Skin epidermis (tissue), 12 donors: Measurements from ENCODE around the gene IL15RA.
A peak's percentile ranks its signal among the peaks of the same experiment; 100 is the strongest.
"Not testable (repeated sequence)": the region's sequence is repeated elsewhere in the genome, so short reads cannot be mapped to it uniquely, and the experiment has no call there.

Experiments
- H3K27ac ChIP-seq, 21 experiments: fragments of 200-600 bp; sonication (generic) in 11 of 21; one replicate each; pipeline ENCODE4 v1.5.0; 2020; ENCODE audit warnings: mild to moderate bottlenecking in 3 of 21, inconsistent platforms in 2 of 21, moderate library complexity in 2 of 21
- H3K4me3 ChIP-seq, 7 experiments: fragments of 200-600 bp; sonication (generic) in 2 of 7; one replicate each; pipeline ENCODE4 v1.5.0; 2020; ENCODE audit warnings: inconsistent platforms in 2 of 7, mild to moderate bottlenecking in 2 of 7, moderate library complexity in 1 of 7

Gene IL15RA

DNA sequence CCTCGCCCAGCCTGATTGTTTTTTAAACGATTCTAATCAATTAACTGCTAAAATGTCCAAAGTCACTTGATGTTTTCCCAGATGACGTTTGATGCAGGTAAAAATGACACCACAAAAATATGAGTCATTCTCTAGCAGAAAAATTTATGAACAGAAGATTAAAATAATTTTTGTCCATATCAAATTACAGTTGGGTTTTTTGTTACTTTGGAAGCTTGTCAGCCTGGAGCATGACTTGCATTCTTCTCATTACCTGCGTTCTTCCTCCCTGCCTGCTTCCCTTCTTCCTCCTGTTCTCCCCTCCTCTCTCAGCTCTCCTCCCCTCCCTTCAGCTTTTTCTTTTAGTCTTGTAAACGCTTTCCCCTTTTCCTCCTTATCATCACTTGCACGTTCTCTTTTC, 18.7 kb downstream of the IL15RA start:
- no peak overlapping the region for H3K4me3 ChIP-seq
- H3K27ac ChIP-seq, result no peak overlapping the region

DNA sequence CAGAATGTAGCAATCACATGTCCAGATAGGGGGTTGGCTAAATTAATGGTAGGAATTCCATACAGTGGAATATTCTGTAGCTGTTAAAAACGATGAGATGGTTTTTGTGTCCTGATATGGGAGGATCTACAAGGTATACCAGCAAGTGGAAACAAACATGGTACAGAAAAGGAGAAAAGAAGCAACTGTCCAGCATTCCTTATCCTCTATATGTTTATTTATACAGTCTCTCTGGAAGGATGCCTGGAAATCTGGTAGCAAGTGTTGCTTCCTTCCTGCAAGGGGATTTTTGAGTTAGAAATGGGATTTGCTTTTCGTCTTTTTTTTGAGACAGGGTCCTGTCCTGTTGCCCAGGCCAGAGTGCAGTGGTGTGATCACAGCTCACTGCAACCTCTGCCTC, 19.3 kb downstream of the IL15RA start:
- Histone ChIP-seq H3K4me3 (no peak overlapping the region), H3K27ac (no peak overlapping the region)

DNA sequence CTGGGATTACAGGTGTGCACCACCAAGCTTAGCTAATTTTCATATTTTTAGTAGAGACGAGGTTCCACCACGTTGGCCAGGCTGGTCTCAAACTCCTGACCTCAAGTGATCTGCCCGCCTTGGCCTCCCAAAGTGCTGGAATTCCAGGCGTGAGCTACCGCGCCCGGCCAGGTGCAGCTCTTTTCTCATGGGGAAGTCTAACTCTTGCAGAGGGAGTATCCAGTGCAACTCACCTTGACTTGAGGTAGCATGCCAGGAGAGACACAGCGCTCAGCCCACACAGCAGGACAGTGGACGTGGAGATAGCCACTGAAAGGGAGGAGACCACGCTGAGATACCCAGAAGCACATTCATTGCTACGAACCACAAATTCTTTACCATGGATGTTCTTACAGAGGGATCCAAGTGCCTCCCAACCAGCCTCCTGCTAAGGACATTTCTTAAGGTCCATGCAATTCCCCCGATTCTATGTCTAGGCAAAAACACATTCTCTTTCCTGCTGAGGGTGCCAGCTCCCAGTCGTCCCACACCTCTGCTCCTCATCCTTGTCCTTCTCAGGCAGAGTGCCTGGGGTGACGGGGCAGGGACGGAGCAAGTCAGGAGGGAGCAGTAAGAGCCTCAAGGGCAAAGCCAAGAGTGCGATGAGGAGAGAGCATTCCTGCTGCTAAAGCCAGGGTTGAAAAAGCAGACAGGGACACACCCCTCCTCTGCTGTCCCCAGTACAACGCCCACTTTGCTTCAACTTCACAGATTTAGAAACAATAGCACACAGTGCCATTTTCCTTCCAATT, 21.0 kb downstream of the IL15RA start:
- no peak overlapping the region for H3K27ac ChIP-seq

DNA sequence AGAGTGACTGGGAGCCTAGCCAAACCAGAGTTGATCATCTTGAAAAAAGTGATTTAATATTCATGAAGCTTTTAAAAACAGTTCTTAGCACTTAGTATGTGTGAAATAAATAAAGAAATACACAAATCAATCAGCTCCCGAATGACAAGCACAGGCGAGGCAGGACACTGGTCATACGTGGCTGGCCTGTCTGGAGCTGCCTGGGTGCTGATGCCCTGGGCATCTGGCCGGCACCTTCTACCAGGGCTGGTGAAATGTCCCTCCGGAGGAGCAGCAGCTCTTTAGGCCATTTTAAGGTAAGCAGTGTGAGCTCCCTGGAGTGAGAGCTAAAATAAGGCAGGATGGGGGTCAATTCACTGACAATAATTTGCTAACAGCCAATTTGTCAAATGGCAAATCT, 23.7 kb downstream of the IL15RA start:
- Histone ChIP-seq H3K27ac (no peak overlapping the region), H3K4me3 (no peak overlapping the region)

More for the DNA sequence above, 21.0 kb downstream of the IL15RA start:
- no peak overlapping the region for H3K4me3 ChIP-seq

DNA sequence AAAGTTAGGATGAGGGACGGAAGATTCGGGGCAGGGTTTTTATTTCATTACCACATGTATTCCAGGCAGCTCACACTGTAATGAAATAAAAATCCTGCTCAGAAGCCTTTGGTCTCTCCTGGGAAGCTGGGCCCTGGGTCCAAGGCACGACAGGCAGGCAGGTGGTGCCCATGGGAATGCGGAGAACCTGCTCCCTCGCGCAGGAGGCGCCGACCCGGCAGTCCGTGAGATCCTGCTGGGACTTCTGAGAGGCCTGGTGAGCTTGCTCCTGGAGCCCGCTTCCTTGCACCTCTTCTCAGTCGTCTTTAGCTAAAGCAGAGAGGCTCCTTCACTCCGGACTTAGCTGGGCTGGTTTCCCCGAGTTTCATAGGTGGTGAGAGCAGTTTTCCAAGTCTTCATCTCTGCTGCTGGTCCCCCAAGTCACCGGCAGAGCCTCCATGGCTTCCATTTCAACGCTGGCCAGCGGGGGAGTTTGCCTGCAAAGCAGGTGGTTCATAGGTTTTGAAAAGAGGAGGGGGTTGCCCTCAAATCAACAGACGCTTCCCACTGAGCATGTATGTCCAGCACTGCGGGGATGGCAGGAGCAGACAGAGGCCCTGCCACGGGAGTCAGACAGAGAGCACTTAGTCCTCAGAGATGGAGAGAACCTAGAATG, 24.5 kb downstream of the IL15RA start:
- Histone ChIP-seq H3K4me3 (no peak overlapping the region), H3K27ac (peak overlapping the region in 2 of 21 experiments; percentile 26 to 32)

DNA sequence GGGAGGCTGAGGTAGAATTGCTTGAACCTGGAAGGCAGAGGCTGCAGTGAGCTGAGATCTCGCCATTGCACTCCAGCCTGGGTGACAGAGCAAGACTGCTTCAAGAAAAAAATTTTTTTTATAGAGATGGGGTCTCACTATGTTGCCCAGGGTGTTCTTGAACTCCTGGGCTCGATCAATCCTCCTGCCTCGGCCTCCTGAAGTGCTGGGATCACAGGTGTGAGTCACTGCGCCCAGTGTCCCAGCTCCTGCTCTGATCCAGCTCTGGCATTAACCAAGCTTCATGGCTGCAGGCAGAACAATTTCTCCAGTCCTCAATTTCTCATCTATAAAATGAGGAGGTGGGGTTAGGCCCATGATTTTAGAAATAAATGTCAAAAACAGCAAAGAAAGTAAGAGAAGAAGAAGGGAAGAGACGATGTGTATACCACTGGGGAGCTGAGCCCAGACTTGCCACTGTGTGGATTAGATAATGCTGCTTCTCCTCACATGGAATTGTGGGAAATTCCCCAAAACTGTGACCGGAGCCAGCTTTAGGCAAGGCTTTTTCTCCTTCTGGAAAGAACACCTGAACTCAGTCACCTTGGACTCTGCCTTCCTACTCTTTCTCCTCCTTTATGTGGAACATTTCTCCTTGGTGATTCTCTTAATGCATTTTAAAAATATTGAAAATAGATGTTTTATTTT, 25.5 kb downstream of the IL15RA start:
- H3K27ac ChIP-seq, result peak overlapping the region in 2 of 21 experiments; percentile 6 to 34
- no peak overlapping the region for H3K4me3 ChIP-seq

DNA sequence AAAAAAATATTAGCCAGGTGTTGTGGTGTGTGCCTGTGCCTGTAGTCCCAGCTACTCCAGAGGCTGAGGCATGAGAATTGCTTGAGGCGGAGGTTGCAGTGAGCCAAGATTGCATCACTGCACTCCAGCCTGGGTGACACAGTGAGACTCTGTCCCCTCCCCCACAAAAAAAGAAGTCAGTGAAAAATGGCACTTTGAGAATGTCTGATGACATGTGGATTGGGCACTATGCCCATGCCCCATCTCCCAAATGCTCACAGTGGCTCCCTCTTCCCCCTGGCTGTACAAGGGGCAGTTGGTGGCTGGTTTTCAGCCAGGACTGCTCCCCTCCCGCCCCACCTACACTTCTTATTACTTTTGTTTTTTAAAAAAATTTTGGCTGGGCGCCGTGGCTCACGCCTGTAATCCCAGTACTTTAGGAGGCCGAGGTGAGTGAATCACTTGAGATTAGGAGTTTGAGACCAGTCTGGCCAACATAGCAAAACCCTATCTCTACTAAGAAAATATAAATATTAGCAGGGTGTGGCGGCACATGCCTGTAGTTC, 26.1 kb downstream of the IL15RA start:
- no peak overlapping the region for H3K4me3 ChIP-seq
- H3K27ac ChIP-seq, result peak overlapping the region in 2 of 21 experiments; percentile 6 to 34

DNA sequence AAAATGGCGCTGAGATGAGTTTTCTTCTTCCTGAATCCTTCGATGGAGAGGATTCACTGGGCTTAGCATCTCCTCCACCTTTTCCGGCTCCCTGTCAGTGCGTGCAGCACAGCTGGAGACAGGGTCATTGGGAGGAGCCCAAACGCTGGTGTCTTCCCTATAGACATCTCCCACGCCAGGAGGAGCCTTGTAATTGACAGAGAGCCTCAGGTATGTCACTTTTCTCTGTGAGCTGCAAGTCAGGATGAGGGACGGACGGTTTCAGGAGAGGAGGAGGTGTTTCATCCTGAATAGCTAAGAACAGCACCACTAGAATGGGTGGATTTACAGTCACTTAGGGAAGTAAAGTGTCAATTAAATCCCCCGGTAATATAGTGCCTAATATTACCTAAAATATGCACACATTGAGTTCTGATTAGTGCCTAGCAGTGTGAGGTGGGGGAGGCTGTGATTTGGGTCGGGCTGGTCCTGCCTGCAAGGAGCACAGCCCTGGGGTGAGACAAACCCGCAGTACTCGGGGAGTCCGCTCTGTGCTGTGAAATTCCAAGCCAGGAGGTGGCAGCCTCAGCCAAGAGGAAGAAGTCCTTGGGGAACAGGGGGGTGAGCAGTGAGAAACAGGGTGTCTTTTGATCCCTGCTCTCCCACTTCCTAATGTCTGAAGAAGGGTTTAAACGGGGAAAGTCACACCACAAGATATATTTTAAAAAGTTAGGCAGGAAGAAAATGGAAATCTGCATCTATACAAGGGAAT, 28.2 kb downstream of the IL15RA start:
- peak overlapping the region in 1 of 21 experiments; percentile 7 for H3K27ac ChIP-seq
- H3K4me3 ChIP-seq, result no peak overlapping the region

DNA sequence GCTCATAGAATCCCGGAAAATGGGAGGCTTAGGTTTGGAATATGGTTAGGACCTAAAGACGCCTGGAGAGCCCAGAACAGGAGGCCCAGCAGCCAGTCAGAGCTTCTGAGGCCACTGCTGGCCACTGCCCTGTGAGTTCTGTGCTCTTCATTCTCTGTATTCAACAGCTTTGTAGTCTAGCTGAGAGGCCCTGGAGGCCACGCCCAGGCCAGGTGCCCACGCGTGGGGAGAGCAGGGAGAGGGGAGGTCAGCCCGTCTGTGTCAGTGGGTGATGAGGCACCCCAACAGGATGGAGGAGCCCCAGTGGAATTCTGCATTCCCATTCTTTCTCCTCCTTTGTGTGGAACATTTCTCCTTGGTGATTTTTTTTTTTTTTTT, 29.1 kb downstream of the IL15RA start:
- Histone ChIP-seq H3K27ac (no peak overlapping the region), H3K4me3 (no peak overlapping the region)

DNA sequence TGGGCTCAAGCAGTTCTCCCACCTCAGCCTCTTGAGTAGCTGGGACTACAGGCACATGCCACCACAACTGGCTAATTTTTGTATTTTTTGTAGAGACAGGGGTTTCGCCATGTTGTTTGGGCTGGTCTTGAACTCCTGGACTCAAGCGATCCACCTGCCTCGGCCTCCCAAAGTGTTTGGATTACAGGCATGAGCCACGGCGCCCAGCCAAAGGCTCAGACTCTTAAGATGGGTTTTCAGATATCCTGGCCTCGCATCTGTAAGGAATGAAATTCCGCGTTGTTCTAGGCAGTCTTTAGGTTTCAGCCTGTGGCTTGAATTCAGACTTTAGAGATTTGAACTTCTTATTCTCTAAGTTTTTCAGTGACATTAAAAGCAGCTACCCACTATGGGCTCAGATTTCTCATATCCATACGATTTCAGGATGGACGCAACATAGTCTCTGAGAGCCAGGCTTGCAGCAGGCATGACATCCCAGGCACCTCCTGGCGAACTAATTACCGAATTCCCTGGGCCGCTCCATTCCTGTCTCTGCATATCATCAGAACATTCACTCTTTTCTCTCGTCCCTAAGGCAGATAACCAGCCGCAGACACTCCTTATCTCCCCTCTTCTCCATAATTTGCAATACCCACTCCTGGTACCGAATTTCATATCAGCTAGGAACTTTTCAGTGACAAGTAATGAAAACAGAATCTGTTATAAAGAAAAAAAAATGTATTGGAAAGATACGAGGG, 29.7 kb downstream of the IL15RA start:
- H3K4me3 ChIP-seq, result no peak overlapping the region
- H3K27ac ChIP-seq, result peak overlapping the region in 3 of 21 experiments; percentile 31 to 82 (median 60)

DNA sequence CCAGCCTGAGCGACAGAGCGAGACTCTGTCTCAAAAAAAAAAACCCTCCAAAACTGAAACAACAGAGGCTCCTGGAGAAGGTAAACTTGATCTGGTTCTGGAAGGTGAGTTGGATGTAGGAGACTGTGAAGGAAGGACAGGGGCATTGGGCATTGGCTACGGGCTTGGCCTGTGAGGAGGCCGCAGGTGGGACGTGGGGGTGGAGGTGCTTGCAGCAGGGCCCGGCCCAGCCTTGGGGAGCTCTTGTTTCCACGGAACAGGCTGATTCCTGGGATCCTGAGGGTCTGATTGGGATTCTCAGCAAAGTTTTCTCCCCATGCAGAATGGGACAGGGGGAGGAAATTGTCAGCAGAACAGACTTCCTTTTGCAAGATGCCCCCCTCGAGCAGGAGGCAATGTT, 30.6 kb downstream of the IL15RA start:
- Histone ChIP-seq H3K4me3 (no peak overlapping the region), H3K27ac (peak overlapping the region in 13 of 21 experiments; percentile 15 to 93 (median 84))

DNA sequence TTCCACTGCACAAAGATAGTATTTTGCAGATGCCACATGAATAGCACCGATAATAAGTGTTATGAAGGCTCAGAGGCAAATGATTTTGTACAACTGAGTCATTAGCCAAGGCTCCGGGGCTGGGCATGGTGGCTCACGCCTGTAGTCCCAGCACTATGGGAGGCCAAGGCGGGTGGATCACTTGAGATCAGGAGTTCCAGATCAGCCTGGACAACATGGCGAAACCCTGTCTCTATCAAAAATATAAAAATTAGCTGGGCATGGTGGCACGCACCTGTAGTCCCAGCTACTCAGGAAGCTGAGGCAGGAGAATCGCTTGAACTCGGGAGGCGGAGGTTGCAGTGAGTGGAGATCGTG, 30.9 kb downstream of the IL15RA start:
- peak overlapping the region in 19 of 21 experiments; percentile 56 to 93 (median 83) for H3K27ac ChIP-seq

DNA sequence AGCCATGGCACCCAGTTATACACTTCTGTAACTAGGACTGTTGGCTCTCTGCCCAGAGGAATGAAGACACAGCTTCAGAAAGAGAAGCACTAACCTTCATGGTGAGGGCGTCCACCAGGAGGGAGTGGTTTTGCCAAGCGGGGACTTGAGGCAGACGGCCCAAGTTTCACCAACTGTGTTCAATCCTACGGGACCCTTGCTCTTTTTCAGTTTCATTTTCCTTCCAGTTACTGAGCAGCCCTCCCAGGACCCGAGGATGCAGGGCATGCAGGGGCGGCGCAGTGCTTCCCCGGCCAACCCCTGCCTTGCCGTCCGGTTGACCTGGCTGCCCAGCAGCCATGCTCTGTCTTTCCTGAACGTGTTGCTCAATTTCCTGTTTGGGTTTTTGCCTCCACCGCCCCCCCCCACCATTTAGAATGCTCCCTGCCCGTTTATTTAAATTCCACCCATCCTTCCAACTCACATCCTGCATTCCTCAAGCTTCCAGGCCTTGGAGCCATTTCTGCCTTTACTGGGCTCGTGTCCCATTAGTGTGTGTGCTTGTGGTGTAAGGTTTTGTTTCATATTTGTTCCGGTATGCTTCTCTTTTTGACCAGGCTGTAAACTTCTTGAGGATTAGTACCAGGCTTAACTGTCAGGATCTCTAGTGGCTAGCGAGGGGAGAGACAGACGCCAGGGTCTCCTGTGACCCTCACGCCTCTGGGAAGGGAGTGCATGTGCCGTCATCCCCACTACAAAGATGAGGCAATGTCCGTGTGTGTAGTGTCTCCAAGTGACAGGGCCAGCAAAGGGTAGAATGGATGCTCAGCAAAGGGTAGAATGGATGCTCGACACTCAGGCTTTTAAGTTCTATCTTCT, 31.6 kb downstream of the IL15RA start:
- Histone ChIP-seq H3K4me3 (peak overlapping the region in 6 of 7 experiments; percentile 1 to 18 (median 8)), H3K27ac (peak overlapping the region; percentile 49 to 93 (median 82))

More for the DNA sequence above, 30.9 kb downstream of the IL15RA start:
- not testable (repeated sequence) for H3K4me3 ChIP-seq

DNA sequence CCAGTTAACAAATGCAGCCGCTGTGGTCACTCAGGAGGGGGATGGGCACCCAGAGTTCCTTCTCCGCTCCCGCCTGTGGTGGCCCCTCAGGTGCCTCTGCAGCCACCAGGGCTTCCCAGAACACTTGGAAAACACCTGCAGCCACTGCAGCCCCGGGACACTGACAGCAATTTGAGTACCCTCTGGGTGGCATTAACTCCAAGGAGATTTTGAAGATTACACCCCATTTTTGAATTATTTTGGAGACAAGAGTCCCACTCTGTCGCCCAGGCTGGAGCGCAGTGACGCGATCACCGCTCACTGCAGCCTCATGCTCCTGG, 32.2 kb downstream of the IL15RA start:
- peak overlapping the region in 4 of 7 experiments; percentile 1 to 18 (median 16) for H3K4me3 ChIP-seq

DNA sequence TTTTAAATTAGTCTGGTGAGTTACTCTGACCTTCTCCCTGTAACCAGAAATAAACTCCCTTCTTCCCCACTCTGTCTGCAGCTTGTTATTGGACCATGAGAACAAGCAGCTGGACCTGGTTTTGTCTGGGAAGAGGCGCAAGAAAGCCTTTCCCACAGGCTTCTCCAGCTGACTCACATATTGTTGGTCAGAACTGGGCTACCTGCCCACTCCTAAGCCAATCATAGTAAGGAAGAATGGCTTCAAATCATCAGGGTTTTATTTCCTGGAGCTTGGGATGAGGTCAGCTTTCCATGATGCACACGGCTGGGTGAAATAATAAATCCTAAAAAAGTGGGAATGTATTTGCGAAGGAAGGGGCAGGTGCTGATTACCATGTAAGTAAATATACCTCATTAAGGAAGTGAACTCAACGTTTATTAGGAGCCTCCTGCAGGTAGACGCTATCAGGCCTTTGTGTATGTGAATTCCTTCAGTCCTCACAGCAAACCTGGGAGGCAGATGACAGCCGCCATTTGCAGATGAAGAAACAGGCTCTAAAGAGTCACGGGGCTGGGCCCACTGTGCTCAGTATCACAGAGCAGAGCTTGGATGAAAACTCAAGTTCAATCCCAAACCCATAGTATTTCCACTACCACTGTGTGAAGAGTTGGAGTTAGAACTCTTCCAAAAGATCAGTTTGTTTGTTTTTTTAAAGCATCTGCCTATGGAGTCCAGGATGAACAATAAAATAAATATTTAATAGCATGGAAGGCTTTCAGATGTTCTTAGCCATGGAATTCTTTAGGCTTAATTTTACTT, 32.8 kb downstream of the IL15RA start:
- Histone ChIP-seq H3K27ac (peak overlapping the region in 20 of 21 experiments; percentile 54 to 93 (median 82)), H3K4me3 (no peak overlapping the region)

More for the DNA sequence above, 32.2 kb downstream of the IL15RA start:
- peak overlapping the region in 20 of 21 experiments; percentile 54 to 93 (median 82) for H3K27ac ChIP-seq

DNA sequence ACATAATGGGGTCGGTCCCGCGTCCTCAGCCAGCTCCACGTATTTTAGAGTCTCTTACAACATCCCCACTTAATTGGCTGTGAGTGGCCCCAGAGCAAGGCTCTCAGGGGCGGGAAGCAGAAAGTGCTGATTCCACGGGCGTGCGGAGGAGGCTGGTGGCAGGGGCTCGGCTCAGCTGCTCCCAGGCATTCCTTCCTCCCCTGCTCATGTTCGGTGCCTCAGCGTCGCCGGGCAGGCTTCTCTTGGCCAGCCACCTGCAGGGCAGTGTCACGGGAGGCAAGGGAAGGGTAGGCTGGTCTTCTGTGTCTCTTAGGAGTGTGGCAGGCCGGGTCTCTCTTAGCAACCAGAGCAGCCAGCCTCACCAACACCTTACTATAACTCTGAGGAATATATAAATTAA, 33.8 kb downstream of the IL15RA start:
- Histone ChIP-seq H3K4me3 (no peak overlapping the region), H3K27ac (peak overlapping the region in 20 of 21 experiments; percentile 11 to 93 (median 78))

DNA sequence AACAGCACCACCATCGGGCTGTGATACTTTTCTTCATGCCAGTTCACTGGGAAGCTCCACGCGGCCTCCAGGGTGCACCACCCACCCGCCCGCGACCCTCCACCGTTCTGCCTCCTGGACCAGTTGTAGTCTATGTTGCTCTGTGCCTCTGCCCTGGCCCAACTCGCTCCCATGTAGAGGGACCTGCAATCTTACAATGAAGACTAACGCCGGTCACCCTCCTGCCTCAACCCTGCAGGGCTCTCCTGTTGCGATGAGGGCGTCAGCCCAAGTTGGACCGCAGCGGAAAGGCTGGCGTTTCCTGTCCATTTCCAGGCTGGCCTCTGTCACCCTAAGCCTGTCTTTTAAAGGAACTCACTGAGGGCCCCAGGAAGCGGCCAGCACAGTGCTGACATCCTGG, 34.9 kb downstream of the IL15RA start:
- Histone ChIP-seq H3K27ac (peak overlapping the region in 19 of 21 experiments; percentile 29 to 84 (median 60)), H3K4me3 (no peak overlapping the region)
